ENCODE measurements around the gene SDR42E1. TPM values are rescaled to one million over a fixed set of nuclear protein-coding genes. Genes with fewer than 3 reads are reported as not detected.
A peak's percentile ranks its signal among the peaks of the same experiment; 100 is the strongest.

The SDR42E1 gene
- total and polyA plus RNA-seq, 9 of the 15 experiments (the other 6 are each of a cell fraction or from before 2014, with no cell fraction given): 0.13 to 1.3 (median 0.42) TPM

GRCh38 chr16:81996664-81997509, 14.4 kb downstream of the SDR42E1 start (continued):
- TF ChIP-seq JUND (IDR thresholded peaks at IDR 0.05; ENCODE audit: borderline replicate concordance, low read depth, low read length) (peak; percentile 88), JUND (tag; IDR thresholded peaks at IDR 0.05; ENCODE audit: borderline replicate concordance, low read depth, low read length) (peak; percentile 89), ZNF592 (IDR thresholded peaks at IDR 0.05) (no peak), ZNF76 (CRISPR knock-in tag; IDR thresholded peaks at IDR 0.05; ENCODE audit: borderline replicate concordance) (no peak), DACH1 (IDR thresholded peaks at IDR 0.05; ENCODE audit: partially characterized antibody) (no peak), HMG20B (CRISPR knock-in tag; IDR thresholded peaks at IDR 0.05) (no peak), SRF (CRISPR knock-in tag; IDR thresholded peaks at IDR 0.05) (no peak), ZFP1 (CRISPR knock-in tag; IDR thresholded peaks at IDR 0.05) (no peak), ZEB2 (IDR thresholded peaks at IDR 0.05) (no peak), ZBTB49 (CRISPR knock-in tag; IDR thresholded peaks at IDR 0.05; ENCODE audit: borderline replicate concordance) (no peak), ZNF785 (CRISPR knock-in tag; IDR thresholded peaks at IDR 0.05) (no peak), MCM2 (IDR thresholded peaks at IDR 0.05; ENCODE audit: low read depth) (no peak), GTF2A2 (tag; IDR thresholded peaks at IDR 0.05) (no peak), CREB5 (CRISPR knock-in tag; IDR thresholded peaks at IDR 0.05) (no peak), ELK3 (CRISPR knock-in tag; IDR thresholded peaks at IDR 0.05) (no peak), BRF1 (IDR thresholded peaks at IDR 0.05; ENCODE audit: borderline replicate concordance, extremely low read depth, insufficient read length) (no peak)
- TF ChIP-seq, protein P1, sequence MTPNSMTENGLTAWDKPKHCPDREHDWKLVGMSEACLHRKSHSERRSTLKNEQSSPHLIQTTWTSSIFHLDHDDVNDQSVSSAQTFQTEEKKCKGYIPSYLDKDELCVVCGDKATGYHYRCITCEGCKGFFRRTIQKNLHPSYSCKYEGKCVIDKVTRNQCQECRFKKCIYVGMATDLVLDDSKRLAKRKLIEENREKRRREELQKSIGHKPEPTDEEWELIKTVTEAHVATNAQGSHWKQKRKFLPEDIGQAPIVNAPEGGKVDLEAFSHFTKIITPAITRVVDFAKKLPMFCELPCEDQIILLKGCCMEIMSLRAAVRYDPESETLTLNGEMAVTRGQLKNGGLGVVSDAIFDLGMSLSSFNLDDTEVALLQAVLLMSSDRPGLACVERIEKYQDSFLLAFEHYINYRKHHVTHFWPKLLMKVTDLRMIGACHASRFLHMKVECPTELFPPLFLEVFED (CRISPR knock-in tag; conservative IDR thresholded peaks at IDR 0.05): no peak
